Measurements from ENCODE around the gene CD109.
"Not testable (repeated sequence)": the region's sequence is repeated elsewhere in the genome, so short reads cannot be mapped to it uniquely, and the experiment has no call there.

CD109 gene

GRCh38 chr6:73796881-73797280, 100.9 kb downstream of the CD109 start:
- no peak for DNase-seq

- DNase-seq: no peak
Observed at GRCh38 chr6:73797861-73798260, 101.9 kb downstream of the CD109 start.

- no peak for DNase-seq
Observed at GRCh38 chr6:73798592-73798991, 102.6 kb downstream of the CD109 start.

GRCh38 chr6:73800997-73801396, 105.0 kb downstream of the CD109 start:
- no peak for DNase-seq

- DNase-seq: no peak
Observed at GRCh38 chr6:73801652-73802268, 105.8 kb downstream of the CD109 start.

- no peak for DNase-seq
Observed at GRCh38 chr6:73802366-73802765, 106.4 kb downstream of the CD109 start.

GRCh38 chr6:73803562-73804241, 107.7 kb downstream of the CD109 start:
- no peak for DNase-seq

- DNase-seq: not testable (repeated sequence)
Observed at GRCh38 chr6:73805221-73805620, 109.2 kb downstream of the CD109 start.

GRCh38 chr6:73805982-73806381, 110.0 kb downstream of the CD109 start:
- not testable (repeated sequence) for DNase-seq

- DNase-seq: no peak
Observed at GRCh38 chr6:73811706-73812105, 115.7 kb downstream of the CD109 start.

- DNase-seq: no peak
Observed at GRCh38 chr6:73817253-73817652, 121.2 kb downstream of the CD109 start.

GRCh38 chr6:73823046-73823735, 127.2 kb downstream of the CD109 start:
- no peak for DNase-seq

GRCh38 chr6:73823832-73824231, 127.8 kb downstream of the CD109 start:
- DNase-seq: no peak

- no peak for DNase-seq
Observed at GRCh38 chr6:73826571-73826970, 130.6 kb downstream of the CD109 start.

GRCh38 chr6:73830119-73830518, 134.1 kb downstream of the CD109 start:
- no peak for DNase-seq

GRCh38 chr6:73832313-73832712, 136.3 kb downstream of the CD109 start:
- no peak for DNase-seq

GRCh38 chr6:73844696-73845095, 148.7 kb downstream of the CD109 start:
- not testable (repeated sequence) for DNase-seq

- not testable (repeated sequence) for DNase-seq
Observed at GRCh38 chr6:73851048-73851447, 155.0 kb downstream of the CD109 start.

- DNase-seq: peak; percentile 81 to 86
Observed at GRCh38 chr6:73854998-73855718, 159.2 kb downstream of the CD109 start.

GRCh38 chr6:73857341-73857890, 161.4 kb downstream of the CD109 start:
- DNase-seq: no peak

GRCh38 chr6:73858376-73858775, 162.4 kb downstream of the CD109 start:
- no peak for DNase-seq

GRCh38 chr6:73860303-73860702, 164.3 kb downstream of the CD109 start:
- DNase-seq: no peak

GRCh38 chr6:73866305-73866704, 170.3 kb downstream of the CD109 start:
- DNase-seq: no peak

Measured in AML-193 (cell line).